Islet precursor cell (in vitro differentiated cells): ENCODE data around the gene GNG13.

ENCODE experiments used
- DNase-seq: peaks from one replicate; pipeline ENCODE4 v3.0.0-alpha.2; 2018

The GNG13 gene

GRCh38 chr16:813204-813915 lies 12.8 kb upstream of the GNG13 start:
- peak; percentile 75 for DNase-seq

GRCh38 chr16:808085-808386 lies 7.5 kb upstream of the GNG13 start:
- DNase-seq, result no peak

GRCh38 chr16:807347-808084 lies 7.0 kb upstream of the GNG13 start:
- DNase-seq, result peak; percentile 96

- DNase-seq, result no peak
These were observed 4.9 kb upstream of the GNG13 start for GRCh38 chr16:805474-805873.

GRCh38 chr16:804193-805048 lies 3.9 kb upstream of the GNG13 start:
- no peak for DNase-seq

- DNase-seq, result no peak
These were observed 3.2 kb upstream of the GNG13 start for GRCh38 chr16:803754-804080.

GRCh38 chr16:802914-803753 lies 2.6 kb upstream of the GNG13 start:
- no peak for DNase-seq

GRCh38 chr16:802461-802860 lies 1.9 kb upstream of the GNG13 start:
- DNase-seq, result no peak

GRCh38 chr16:801584-802363 lies 1.2 kb upstream of the GNG13 start:
- DNase-seq, result no peak

- DNase-seq, result no peak
These were observed 439 bp upstream of the GNG13 start for GRCh38 chr16:800834-801511.

GRCh38 chr16:799111-799947 lies 1.2 kb downstream of the GNG13 start:
- DNase-seq, result no peak

GRCh38 chr16:798666-799065 lies 1.9 kb downstream of the GNG13 start:
- no peak for DNase-seq

GRCh38 chr16:797686-798085 lies 2.8 kb downstream of the GNG13 start:
- no peak for DNase-seq

GRCh38 chr16:797120-797420 lies 3.5 kb downstream of the GNG13 start:
- no peak for DNase-seq

- DNase-seq, result no peak
These were observed 4.0 kb downstream of the GNG13 start for GRCh38 chr16:796296-797119.

- no peak for DNase-seq
These were observed 4.8 kb downstream of the GNG13 start for GRCh38 chr16:795580-796229.

- DNase-seq, result peak; percentile 58
These were observed 5.6 kb downstream of the GNG13 start for GRCh38 chr16:794853-795466.

GRCh38 chr16:794091-794822 lies 6.3 kb downstream of the GNG13 start:
- no peak for DNase-seq
